ENCODE results near the gene ARHGAP44.

ARHGAP44 gene, protein sequence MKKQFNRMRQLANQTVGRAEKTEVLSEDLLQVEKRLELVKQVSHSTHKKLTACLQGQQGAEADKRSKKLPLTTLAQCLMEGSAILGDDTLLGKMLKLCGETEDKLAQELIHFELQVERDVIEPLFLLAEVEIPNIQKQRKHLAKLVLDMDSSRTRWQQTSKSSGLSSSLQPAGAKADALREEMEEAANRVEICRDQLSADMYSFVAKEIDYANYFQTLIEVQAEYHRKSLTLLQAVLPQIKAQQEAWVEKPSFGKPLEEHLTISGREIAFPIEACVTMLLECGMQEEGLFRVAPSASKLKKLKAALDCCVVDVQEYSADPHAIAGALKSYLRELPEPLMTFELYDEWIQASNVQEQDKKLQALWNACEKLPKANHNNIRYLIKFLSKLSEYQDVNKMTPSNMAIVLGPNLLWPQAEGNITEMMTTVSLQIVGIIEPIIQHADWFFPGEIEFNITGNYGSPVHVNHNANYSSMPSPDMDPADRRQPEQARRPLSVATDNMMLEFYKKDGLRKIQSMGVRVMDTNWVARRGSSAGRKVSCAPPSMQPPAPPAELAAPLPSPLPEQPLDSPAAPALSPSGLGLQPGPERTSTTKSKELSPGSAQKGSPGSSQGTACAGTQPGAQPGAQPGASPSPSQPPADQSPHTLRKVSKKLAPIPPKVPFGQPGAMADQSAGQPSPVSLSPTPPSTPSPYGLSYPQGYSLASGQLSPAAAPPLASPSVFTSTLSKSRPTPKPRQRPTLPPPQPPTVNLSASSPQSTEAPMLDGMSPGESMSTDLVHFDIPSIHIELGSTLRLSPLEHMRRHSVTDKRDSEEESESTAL

DNA sequence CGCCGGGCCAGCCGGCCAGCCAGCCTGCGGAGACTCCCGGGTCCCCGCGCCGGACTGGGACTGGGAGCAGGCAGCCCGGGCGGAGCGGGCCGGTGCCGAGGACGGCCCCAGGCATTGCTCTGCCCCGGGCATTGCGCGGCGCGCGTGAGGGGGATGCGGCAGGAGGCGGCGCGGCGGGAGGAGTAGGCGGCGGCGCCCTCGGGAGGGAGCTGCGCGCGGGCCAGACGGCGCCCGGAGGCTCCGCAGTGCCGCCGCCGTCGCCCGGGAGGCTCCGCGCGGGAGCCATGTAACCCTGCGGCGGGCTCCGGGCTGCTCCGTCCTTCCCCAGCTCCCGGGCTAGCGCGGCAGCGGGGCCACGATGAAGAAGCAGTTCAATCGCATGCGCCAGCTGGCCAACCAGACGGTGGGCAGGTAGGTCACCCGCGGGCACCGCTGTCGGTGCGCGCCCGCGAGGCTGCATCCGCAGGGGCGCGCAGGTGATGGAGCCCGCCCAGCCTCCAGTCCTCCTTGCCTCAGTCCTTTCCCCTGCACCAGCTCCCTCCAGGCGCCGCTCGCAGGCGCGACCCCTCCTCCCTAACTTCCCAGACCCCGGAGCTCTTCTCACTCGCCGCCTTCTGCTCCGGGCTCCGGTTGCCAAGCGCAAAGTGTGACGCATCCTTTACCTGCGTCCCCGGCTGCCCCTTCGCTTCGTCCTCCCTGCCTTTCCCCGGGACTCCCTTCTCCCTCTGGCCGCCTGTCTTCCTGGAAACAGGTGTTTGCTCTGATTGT, at the start of gene ARHGAP44:
Gene ARHGAP44, plus strand, starts transcription at position 18 of the 768 bp plus-strand sequence. Its CDS starts 341 bp downstream, at position 359.
- DNase-seq (ENCODE audit: low read depth in 2 of 2), result no peak

DNA sequence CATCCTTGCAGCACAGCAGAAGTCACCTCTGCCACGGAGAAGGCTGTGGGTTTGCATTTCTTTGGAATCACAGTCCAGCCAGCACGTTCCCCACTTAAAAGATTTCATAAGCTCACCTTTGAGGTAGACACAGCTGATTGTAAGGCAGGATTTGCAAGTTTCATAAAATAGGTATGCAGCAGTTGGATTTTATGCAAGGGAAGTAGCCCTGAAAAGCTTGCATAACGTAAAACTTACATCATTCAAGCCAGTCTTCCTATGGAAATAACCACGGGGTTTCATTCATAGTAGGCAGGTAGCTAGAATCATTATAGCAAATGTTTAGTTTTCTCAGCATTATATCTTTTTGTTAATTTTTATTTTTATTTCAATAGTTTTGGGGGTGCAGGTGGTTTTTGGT, 49.8 kb upstream of the ARHGAP44 start:
- DNase-seq (ENCODE audit: low read depth in 2 of 2), result no peak

DNA sequence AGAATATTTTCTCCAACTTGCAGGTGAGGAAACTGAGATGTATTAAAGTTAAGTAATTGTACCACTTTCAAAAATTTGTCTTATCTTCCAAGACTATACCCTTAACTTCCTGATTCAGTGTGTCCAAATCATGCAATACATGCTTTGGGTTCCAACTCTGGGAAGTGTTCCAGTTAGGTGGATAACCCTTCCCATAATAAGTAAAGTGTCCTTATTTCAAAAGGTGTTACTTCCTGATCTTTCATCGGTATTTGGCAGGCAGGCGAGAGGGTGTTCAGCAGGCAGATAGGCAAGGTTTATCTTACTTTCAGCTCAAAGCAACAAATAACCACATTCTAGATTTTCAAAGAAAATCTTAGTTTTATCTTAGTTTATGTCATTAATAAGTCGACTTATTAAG, 46.3 kb upstream of the ARHGAP44 start:
- no peak for DNase-seq (ENCODE audit: low read depth in 2 of 2)

DNA sequence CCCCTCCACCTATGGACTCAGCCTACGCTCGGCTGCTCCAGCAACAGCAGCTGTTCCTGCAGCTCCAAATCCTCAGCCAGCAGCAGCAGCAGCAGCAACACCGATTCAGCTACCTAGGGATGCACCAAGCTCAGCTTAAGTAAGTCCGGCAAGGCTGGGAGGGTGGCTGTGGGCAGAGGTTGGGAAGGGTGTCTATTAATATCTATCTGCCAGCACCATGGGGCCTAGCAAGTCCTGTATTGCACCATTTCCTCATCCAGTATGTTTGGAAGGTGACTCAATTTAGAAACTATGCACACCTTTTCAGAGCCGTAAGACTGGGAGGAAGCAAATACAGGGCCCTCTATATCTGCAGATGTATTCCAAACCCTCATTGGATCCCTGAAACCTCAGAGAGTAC, 45.0 kb upstream of the ARHGAP44 start:
- no peak for DNase-seq (ENCODE audit: low read depth in 2 of 2)

DNA sequence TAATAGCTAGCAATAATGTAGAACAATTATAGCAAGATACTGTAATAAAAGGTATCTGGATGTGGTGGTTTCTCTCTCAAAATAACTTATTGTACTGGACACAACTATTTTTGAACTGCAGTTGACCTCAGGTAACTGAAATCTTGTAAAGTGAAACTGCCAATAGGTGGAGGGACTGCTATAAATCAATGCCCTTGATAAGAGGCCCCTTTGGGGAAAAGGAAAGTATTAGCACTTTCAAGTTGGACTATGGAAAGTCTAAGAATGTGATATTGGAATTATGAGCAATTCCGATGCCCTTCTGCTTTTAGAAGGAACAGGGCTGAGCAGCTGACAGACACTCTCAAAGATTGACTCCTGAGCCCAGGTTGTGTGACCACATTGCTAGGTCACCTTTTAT, 44.5 kb upstream of the ARHGAP44 start:
- DNase-seq (ENCODE audit: low read depth in 2 of 2), result no peak

DNA sequence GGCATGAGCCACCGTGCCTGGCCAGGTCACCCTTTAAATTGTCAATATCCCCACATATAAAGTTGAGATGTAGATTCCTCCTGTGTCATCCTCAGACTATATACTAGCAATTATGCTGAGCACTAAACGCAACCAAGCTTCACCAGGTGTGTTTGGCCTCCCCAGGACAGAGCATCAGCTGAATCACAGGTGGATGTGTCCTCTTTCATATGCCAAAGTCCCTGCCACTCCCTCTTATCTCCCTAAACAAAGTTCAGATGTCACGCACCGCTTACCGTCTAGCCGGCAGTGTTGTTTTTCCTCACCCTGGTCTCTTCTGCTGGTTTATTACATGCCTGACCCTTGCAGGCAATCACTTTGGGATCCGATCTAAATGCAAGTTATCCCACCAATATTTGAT, 43.8 kb upstream of the ARHGAP44 start:
- DNase-seq (ENCODE audit: low read depth in 2 of 2), result no peak

DNA sequence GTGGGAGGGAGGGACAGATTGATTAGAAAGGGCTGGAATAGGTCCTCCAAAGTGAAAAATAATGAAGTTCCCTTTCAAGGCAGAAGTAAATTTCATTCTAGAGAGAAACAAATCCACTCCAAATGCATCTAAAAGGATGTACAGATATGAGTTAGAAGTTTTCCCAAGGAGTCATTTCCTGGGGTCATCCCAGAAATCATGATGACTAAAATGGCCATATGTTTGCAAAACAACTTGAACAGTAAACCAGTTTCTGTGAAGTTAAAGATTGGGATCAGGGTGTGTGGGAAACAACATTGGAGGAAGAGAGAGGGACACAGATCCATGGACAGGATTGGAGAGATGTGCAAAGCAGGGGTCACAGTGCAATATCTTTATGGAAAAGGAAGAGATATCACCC, 32.5 kb upstream of the ARHGAP44 start:
- DNase-seq (ENCODE audit: low read depth in 2 of 2), result no peak

DNA sequence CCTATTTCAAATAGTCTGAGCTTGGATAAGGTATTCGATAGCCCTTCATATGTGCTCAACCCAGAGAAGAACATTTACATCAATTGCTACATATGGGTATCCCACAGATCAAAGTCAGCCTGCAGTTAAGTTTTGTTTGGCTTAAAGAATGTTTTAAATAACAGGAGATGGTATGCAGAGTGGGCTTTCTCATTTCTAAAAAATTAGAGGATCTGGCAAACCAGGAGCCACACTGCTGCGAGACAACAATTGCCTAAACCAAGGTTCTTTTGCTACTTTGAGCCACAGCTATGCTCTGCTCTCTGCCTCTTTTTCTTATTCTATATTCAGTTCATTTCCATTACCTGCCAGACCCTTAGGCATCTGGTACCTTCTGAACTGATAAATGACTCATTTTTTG, 30.2 kb upstream of the ARHGAP44 start:
- no peak for DNase-seq (ENCODE audit: low read depth in 2 of 2)

DNA sequence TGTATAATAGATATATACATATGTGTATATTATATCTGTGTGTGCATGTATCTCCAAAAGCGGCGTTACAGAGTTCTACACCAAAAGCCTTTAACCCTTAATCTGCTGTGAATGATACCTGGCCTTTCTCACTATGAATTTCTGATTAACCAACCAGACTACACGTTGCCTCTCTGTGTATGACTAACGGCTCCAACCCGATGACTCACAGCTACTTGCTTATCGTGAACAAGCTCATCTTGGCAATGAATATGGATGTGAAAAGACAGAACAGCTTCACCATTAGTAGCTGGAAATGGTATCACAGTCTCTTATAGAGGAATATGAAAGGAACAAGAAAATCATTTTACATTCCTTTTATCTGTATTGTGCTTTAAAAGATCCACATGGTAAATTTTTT, 23.8 kb upstream of the ARHGAP44 start:
- no peak for DNase-seq (ENCODE audit: low read depth in 2 of 2)

DNA sequence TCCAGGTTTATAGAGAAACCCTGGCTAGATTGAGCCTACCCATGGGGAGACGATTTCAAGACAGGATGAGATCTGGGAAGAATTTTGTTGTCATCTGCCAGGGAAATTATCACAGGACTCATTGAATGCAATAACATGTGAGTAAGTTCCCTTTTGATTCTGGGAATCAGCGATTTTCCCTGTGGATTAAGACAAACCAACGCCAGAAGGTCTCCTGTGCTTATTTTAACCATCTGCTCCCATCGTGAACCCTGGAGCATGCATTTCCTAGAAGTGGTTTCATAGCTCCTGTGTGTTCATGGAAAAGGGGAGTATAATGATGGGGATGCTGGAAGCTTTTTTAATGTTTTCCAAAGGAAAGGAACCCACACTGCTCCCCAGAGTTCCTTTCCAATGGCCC, 21.0 kb upstream of the ARHGAP44 start:
- no peak for DNase-seq (ENCODE audit: low read depth in 2 of 2)

DNA sequence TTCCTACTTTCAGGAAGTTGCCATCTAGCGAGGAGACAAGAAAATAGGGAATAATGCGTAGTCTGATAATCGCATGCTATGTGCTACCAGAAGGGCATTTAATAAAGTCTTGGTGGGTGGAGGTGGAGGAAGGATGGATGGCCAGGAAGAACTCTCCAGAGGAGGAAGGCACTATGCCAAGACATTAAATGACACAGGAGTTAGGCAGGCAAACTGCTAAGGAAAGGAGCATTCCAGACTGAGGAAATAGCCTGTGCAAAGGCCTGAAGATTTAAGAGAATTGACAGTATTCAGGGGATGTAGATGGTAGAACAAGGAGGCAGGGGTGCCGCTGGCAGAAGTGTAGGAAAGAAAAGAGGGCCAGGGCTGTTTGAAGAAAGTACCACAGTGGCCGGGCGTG, 19.3 kb upstream of the ARHGAP44 start:
- DNase-seq (ENCODE audit: low read depth in 2 of 2), result no peak

DNA sequence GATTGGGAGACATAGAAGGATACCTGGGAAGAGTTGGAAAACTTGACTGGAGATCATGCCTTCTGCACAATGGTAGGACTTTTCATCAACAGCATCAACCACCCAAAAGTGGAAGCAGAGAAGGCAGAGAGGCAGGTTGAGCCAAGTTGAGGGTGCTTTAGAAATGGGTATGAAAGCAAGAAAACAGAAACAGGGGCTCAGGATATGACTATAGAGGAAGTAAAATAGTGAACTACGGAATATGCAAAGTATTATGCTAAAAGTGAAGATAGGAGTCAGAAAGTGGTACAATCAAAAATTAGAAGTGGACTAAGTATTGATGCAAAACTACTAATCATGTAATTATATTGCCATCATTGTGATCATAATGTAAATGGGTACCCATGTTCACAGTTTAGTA, 16.1 kb upstream of the ARHGAP44 start:
- no peak for DNase-seq (ENCODE audit: low read depth in 2 of 2)

DNA sequence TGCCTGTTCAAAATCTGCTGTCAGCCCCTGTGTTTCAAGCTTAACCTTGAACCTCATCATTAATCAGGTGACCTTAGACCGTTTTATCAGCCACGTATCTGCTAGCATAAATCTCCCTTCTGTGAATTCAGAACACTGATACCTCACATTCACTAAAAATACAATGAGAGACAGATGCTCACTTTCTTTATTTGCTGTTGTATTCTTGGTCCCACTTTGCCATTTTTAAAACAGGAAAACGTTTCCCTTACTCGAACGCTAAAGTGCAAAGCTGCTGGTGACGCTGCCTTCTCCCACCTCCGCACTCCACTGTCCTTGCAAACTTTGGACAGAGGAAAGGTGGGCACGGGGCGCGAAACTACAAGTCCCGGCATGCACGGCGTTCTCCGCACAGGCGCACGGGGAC, 220 bp upstream of the ARHGAP44 start:
- peak in 1 of 2 experiments; percentile 15 for DNase-seq (ENCODE audit: low read depth in 2 of 2)

DNA sequence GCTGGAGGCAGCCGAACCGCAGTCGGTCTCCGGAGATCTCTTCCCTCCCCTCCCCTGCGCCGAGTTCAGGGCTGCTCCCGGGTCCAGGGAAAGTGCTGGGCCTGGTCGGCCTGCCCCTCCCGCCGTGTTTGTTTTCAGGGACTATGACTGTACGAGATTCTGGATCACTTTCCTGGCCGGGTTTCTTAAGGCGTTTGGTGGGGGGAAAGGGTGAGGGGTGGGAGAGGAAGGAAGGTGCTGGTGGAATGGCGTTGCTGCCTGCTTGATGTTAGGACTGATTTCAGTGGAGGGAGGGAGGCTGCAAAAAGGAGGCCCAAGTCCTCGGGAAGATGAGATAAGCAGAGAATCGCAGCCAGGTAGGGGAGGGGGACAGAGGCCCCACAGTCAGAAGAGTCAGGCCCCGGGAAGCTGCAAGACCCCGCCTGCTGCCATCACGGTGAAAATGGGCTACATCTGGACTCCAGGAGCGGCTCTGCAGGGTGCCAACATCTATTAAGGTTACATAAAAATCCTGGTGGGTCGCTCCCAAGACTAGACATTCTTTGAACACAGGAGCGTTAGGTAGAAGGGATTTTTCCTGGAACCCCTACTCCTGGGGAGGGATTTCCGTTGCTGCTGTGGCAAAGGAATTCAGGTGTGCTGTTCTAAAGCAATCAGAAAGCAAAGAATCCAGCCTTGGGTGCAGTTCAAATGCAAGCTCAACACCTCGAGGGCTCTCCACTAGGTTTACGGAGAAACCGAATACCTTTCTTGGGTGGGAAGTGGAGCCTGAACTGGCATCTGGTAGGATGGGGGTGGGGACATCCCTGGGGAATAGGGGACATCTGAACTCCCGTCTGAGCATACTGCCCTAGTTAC, 1.2 kb downstream of the ARHGAP44 start:
- DNase-seq (ENCODE audit: low read depth in 2 of 2), result no peak

DNA sequence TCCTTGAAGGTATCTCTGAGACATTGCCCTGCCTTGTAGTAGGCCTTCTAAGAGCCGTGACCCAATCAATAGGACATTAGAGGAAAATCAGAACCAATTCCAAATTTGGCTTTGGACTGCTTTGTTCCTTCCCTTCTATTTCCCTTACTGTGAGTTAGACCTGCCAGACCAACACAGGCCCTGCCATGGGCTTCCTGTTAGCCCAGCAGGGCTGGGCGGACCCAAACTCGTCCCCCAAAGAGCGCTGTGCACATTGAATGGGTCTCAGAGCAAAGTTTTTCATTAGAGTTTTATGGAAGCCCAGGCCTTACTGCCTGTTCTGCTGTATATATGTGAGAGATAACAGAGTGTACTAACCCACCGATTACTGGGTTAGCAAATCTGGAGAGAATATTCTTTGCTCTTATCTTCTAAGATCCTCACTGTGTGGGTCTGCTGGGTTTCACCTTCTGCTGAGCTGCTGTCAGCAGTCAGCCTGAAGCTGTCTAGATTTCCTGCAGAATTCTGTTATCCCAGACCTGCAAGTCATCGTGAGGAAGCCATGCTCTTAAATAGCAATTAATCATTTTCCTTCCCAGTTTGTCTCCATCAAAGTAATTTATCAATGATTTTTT, 5.7 kb downstream of the ARHGAP44 start:
- no peak for DNase-seq (ENCODE audit: low read depth in 2 of 2)

DNA sequence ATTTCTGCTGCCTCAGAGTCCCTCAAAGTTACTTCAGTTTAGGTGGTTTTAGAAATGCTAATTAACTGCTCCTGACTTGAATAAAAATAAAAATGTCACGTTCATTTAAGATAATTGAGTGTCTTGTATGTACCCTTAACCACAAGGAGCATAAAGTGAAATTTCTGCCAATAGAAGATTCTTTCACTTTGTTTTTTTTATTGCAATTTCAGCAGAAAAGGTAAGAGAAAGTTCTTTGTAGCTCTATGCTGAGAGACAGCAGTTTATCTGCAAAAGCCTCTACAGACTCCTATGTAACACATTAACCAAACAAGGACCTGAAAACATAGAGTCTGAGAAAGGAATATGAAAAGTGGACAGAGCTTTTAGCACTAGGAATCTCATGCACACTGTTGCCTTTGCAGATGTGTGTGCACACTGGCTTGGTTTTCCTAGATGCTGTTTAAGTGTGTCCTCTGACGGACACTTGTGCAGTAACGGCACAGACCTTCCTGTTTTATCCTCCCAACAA, 11.6 kb downstream of the ARHGAP44 start:
- no peak for DNase-seq (ENCODE audit: low read depth in 2 of 2)

DNA sequence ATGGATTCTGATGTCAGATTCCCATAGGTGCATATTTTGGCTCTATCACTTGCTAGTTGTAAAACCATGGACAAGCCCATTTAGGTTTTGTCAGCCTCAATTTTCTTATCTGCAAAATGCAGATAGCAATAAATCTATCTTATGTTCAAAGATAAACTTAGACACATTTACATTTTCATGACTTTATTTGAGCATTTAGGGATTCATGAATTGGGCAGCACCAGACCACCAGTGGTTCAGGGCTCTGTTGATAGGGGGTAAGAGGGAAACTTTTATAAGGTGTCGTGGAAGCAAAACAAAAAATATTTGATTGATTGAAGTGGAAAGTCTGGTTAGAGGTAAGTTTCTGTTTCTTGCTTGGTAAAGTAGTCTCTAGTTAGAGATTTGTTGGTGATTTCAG, 17.3 kb downstream of the ARHGAP44 start:
- DNase-seq (ENCODE audit: low read depth in 2 of 2), result no peak

DNA sequence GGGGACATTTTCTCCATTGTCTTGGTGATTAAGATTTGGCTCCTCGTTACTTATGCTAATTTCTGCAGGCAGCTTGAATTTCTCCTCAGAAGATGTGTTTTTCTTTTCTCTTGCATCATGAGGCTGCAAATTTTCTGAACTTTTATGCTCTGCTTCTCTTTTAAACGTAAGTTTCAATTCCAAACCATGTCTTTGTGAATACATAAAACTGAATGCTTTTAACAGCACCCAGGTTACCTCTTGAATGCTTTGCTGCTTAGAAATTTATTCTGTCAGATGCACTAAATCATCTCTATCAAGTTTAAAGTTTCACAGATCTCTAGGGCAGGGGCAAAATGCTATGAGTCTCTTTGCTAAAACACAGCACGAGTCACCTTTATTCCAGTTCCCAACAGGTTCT, 19.4 kb downstream of the ARHGAP44 start:
- no peak for DNase-seq (ENCODE audit: low read depth in 2 of 2)

DNA sequence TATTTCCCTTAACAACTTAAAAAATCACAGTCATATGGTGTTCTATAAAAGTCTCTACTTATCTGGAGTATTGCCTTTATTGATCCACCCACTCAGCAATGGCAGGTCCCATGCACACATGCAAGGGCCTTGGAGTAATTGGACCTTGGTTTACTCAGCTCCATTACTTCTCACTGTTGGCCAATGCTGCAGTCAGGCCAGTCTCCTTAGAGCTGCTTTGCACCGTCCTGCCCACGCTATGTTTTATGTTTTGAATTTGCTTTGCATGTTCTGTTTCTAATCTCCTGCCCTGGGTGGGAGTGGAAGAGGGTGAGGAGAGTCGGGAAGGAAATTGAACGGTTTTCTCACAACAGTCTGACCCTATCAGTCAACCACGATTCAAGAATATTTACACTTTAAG, 23.6 kb downstream of the ARHGAP44 start:
- no peak for DNase-seq (ENCODE audit: low read depth in 2 of 2)

DNA sequence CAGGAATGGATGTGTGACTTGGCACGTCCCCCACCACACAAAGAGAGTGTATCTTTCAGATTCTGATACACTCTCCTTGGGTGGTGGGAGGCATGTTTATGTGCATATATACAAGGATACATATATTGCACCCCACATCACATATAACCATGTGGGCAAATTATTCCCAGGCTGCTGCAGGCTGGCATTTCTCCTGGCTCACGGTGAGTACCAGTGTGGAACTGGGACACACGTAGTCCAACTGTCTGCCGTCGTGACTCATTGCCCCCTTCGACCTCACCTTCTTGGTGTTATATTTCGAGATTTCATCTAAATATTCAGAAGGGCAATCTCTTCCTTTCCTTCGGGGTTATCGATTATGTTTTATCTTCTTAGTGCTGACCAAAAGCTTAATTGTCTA, 24.4 kb downstream of the ARHGAP44 start:
- no peak for DNase-seq (ENCODE audit: low read depth in 2 of 2)

DNA sequence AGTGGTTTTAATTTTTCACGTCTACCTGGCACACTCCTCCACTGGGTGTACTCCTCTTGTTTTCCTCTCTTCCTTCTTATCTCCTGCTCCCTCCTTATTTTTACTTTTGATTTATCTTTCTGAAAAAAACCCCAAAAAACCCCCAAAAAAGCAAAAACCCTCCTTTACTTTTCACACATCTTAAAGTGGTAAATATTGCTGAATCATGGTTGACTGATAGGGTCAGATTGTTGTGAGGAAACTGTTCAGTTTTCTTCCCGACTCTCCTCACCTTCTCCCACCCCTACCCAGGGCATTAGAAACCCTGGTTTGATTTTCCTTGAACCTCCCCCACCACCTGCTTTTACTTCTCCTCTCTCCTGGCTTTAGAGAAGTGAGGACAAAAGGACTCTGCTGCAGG, 25.4 kb downstream of the ARHGAP44 start:
- DNase-seq (ENCODE audit: low read depth in 2 of 2), result no peak

Measured in stimulated activated CD4-positive, alpha-beta T cell treated with anti-CD3 and anti-CD28 coated beads, Interleukin-12 subunit alpha, Interleukin-12 subunit beta, amount 100 ng/mL, for 24 hours (primary cell).